Measurements from ENCODE around the gene MYO7A. TPM values are rescaled to one million over a fixed set of nuclear protein-coding genes. Genes with fewer than 3 reads are reported as not detected.

Gene MYO7A
- total RNA-seq, 1 donor from 2014 or later: 0.97 TPM

DNA sequence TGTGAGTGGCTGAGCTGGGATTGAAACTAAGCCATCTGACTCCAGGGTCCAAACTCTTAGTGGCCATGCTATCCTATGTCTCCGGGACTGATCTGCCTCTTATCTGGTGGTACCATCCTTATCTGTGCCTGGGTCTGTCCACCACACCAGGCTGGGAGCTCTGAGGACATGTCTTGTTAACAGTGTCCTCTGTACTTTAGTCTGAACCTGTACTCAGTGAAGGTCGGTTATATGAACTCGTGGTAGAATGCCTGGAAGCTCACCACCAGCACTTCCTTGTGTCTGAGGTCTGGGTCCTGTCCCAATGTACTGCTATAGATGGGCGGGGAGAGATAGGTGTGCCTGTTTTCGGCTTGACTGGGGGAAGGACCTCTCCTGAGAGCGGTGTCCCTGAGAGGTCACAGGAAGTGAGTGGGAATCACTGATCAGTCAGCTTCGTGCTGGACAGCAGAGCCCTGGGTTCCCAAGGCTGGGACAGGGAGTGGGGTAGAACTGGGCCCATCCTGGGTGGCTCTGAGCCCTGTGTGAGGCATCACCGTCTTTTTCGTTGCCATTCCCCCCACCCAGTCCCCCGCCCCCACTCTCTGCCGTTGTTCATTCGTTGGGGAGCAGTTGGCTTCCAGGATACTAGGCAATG, 8.9 kb downstream of the MYO7A start:
- no peaks in the 10 kb centered on the region for H3K27me3 ChIP-seq
- peaks cover 2% of the 10 kb centered on the region for H3K27me3 Mint-ChIP-seq (ENCODE audit: insufficient read depth, low read depth)

DNA sequence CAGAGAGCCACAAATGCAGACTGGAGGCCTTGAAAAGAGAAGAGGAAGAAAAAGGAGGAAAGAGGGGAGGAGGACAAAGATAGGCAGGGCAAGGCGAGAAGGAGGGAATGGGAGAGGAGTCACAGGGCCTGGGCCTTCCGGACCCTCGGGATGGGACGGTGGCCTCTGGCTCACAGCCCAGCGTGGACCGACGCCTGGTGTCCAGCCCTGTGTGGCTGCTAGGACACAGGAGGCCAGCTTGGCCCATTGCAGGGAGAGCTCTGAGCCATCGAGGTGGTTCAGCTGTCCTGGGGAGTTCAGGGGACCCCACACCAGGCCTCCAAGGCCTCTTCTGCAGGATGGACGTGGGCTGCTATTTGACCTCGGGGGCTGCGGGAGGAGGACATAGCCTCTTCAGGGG, 9.4 kb downstream of the MYO7A start:
- Histone ChIP-seq H3K4me2 (no peak overlapping the region), H3K4me3 (no peak overlapping the region), H3K4me1 (peaks cover 9% of the 10 kb centered on the region), H4K20me1 (ENCODE audit: low read depth) (no peaks in the 10 kb centered on the region), H3K79me2 (ENCODE audit: low read depth) (no peaks in the 10 kb centered on the region), H3K27ac (no peak overlapping the region), H3F3A (ENCODE audit: low read depth) (no peaks in the 10 kb centered on the region), H3K9ac (no peak overlapping the region), H2AFZ (replicated peaks) (no peak overlapping the region), H3K27me3 (no peaks in the 10 kb centered on the region), H3K9me3 (ENCODE audit: low read depth) (no peaks in the 10 kb centered on the region), H3K36me3 (no peaks in the 10 kb centered on the region)
- no peak overlapping the region for H3K27ac Mint-ChIP-seq
- DNase-seq (ENCODE audit: low spot score): no peak
- H3K36me3 Mint-ChIP-seq: no peaks in the 10 kb centered on the region
- peaks cover 15% of the 10 kb centered on the region for H3K4me1 Mint-ChIP-seq
- no peaks in the 10 kb centered on the region for H3K9me3 Mint-ChIP-seq
- TF ChIP-seq EZH2phosphoT487 (IDR thresholded peaks at IDR 0.05) (no peak), EZH2 (IDR thresholded peaks at IDR 0.05) (no peak)
- TF ChIP-seq, protein P1, sequence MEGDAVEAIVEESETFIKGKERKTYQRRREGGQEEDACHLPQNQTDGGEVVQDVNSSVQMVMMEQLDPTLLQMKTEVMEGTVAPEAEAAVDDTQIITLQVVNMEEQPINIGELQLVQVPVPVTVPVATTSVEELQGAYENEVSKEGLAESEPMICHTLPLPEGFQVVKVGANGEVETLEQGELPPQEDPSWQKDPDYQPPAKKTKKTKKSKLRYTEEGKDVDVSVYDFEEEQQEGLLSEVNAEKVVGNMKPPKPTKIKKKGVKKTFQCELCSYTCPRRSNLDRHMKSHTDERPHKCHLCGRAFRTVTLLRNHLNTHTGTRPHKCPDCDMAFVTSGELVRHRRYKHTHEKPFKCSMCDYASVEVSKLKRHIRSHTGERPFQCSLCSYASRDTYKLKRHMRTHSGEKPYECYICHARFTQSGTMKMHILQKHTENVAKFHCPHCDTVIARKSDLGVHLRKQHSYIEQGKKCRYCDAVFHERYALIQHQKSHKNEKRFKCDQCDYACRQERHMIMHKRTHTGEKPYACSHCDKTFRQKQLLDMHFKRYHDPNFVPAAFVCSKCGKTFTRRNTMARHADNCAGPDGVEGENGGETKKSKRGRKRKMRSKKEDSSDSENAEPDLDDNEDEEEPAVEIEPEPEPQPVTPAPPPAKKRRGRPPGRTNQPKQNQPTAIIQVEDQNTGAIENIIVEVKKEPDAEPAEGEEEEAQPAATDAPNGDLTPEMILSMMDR (IDR thresholded peaks at IDR 0.05): no peak
- peaks cover 2% of the 10 kb centered on the region for H3K27me3 Mint-ChIP-seq (ENCODE audit: insufficient read depth, low read depth)
- no peak overlapping the region for H3K4me3 Mint-ChIP-seq

More for the DNA sequence above, 8.9 kb downstream of the MYO7A start:
- Histone ChIP-seq H3K9me3 (ENCODE audit: low read depth) (no peaks in the 10 kb centered on the region), H3F3A (ENCODE audit: low read depth) (no peaks in the 10 kb centered on the region), H3K9ac (no peak overlapping the region), H2AFZ (replicated peaks) (no peak overlapping the region), H3K36me3 (no peaks in the 10 kb centered on the region), H4K20me1 (ENCODE audit: low read depth) (no peaks in the 10 kb centered on the region), H3K79me2 (ENCODE audit: low read depth) (no peaks in the 10 kb centered on the region), H3K4me1 (peaks cover 9% of the 10 kb centered on the region), H3K4me3 (no peak overlapping the region), H3K27ac (no peak overlapping the region), H3K4me2 (no peak overlapping the region)
- TF ChIP-seq, protein P1 (IDR thresholded peaks at IDR 0.05): no peak
- TF ChIP-seq EZH2phosphoT487 (IDR thresholded peaks at IDR 0.05) (no peak), EZH2 (IDR thresholded peaks at IDR 0.05) (no peak)
- no peak overlapping the region for H3K4me3 Mint-ChIP-seq
- H3K4me1 Mint-ChIP-seq: peaks cover 15% of the 10 kb centered on the region
- H3K9me3 Mint-ChIP-seq: no peaks in the 10 kb centered on the region
- DNase-seq (ENCODE audit: low spot score): no peak
- H3K36me3 Mint-ChIP-seq: no peaks in the 10 kb centered on the region
- peak overlapping the region; percentile 22 for H3K27ac Mint-ChIP-seq

DNA sequence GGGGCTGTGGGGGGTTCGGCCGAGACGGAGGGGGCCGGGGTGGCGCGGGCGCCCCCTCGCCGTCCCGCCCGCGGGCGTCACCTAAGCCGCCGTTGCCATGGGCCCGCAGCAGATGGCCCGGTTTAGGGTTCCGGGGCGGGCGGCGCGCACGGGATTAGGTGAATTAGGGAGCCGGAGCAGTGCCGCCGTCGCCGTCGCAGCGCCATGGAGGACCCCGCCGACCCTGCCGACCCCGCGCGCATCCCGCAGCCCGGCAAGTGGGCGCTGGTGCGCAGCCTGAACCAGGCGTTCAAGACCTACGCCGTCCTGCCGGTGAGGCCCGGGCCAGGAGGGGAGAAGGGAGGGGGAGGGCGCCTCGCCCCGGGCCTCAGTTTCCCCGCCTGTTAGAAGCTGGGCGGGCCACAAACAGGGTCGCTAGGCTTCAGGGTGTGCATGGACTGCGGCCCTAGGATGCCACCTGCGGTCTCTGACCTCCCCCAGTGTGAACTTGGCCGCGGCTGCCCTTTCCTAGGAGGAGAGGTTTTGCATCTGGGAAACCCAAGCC, 10.1 kb downstream of the MYO7A start:
- H3K9me3 ChIP-seq (ENCODE audit: low read depth): no peaks in the 10 kb centered on the region
- no peaks in the 10 kb centered on the region for H3K79me2 ChIP-seq (ENCODE audit: low read depth)
- H3K27me3 ChIP-seq: no peaks in the 10 kb centered on the region
- H4K20me1 ChIP-seq (ENCODE audit: low read depth): no peaks in the 10 kb centered on the region
- TF ChIP-seq, protein P1 (IDR thresholded peaks at IDR 0.05): no peak
- TF ChIP-seq EZH2 (IDR thresholded peaks at IDR 0.05) (no peak), EZH2phosphoT487 (IDR thresholded peaks at IDR 0.05) (no peak)
- no peak overlapping the region for H3K27ac ChIP-seq
- H3K36me3 ChIP-seq: no peaks in the 10 kb centered on the region
- H3K9ac ChIP-seq: no peak overlapping the region
- Mint-ChIP-seq H3K36me3 (no peaks in the 10 kb centered on the region), H3K9me3 (no peaks in the 10 kb centered on the region), H3K4me3 (no peak overlapping the region), H3K27ac (no peak overlapping the region), H3K4me1 (peaks cover 17% of the 10 kb centered on the region), H3K27me3 (ENCODE audit: insufficient read depth, low read depth) (peaks cover 2% of the 10 kb centered on the region)
- H3K4me2 ChIP-seq: no peak overlapping the region
- H3K4me3 ChIP-seq: no peak overlapping the region
- no peak for DNase-seq (ENCODE audit: low spot score)
- no peak overlapping the region for H2AFZ ChIP-seq (replicated peaks)
- no peaks in the 10 kb centered on the region for H3F3A ChIP-seq (ENCODE audit: low read depth)
- peaks cover 9% of the 10 kb centered on the region for H3K4me1 ChIP-seq
